Measurements from ENCODE around the gene LIN52. TPM values are rescaled to one million over a fixed set of nuclear protein-coding genes. Genes with fewer than 3 reads are reported as not detected.

Gene LIN52
- total and polyA plus RNA-seq, 2 of the 8 experiments (the other 6 are each of a cell fraction or from before 2014, with no cell fraction given), result 6.8 to 11.6 TPM

DNA sequence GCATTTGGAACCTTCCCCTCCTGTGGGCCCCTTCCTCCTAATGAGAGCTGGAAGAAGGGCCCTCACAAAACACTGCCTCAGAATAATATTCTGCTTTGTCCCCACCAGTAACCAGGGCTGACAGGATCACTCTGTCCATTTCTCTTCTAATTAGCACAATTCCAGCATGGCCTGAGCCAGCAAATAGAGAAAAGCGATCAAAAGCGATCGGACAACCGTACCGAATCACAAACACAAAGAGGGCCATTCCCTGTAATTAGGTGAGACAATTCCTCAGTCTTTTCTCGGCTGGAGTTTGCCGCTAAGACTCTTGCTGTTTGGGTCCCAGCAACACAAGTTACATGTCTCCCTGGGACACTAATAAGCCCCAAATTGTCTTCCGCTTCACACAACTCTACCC is 118.9 kb downstream of the LIN52 start (continued):
- TF ChIP-seq, protein P1, sequence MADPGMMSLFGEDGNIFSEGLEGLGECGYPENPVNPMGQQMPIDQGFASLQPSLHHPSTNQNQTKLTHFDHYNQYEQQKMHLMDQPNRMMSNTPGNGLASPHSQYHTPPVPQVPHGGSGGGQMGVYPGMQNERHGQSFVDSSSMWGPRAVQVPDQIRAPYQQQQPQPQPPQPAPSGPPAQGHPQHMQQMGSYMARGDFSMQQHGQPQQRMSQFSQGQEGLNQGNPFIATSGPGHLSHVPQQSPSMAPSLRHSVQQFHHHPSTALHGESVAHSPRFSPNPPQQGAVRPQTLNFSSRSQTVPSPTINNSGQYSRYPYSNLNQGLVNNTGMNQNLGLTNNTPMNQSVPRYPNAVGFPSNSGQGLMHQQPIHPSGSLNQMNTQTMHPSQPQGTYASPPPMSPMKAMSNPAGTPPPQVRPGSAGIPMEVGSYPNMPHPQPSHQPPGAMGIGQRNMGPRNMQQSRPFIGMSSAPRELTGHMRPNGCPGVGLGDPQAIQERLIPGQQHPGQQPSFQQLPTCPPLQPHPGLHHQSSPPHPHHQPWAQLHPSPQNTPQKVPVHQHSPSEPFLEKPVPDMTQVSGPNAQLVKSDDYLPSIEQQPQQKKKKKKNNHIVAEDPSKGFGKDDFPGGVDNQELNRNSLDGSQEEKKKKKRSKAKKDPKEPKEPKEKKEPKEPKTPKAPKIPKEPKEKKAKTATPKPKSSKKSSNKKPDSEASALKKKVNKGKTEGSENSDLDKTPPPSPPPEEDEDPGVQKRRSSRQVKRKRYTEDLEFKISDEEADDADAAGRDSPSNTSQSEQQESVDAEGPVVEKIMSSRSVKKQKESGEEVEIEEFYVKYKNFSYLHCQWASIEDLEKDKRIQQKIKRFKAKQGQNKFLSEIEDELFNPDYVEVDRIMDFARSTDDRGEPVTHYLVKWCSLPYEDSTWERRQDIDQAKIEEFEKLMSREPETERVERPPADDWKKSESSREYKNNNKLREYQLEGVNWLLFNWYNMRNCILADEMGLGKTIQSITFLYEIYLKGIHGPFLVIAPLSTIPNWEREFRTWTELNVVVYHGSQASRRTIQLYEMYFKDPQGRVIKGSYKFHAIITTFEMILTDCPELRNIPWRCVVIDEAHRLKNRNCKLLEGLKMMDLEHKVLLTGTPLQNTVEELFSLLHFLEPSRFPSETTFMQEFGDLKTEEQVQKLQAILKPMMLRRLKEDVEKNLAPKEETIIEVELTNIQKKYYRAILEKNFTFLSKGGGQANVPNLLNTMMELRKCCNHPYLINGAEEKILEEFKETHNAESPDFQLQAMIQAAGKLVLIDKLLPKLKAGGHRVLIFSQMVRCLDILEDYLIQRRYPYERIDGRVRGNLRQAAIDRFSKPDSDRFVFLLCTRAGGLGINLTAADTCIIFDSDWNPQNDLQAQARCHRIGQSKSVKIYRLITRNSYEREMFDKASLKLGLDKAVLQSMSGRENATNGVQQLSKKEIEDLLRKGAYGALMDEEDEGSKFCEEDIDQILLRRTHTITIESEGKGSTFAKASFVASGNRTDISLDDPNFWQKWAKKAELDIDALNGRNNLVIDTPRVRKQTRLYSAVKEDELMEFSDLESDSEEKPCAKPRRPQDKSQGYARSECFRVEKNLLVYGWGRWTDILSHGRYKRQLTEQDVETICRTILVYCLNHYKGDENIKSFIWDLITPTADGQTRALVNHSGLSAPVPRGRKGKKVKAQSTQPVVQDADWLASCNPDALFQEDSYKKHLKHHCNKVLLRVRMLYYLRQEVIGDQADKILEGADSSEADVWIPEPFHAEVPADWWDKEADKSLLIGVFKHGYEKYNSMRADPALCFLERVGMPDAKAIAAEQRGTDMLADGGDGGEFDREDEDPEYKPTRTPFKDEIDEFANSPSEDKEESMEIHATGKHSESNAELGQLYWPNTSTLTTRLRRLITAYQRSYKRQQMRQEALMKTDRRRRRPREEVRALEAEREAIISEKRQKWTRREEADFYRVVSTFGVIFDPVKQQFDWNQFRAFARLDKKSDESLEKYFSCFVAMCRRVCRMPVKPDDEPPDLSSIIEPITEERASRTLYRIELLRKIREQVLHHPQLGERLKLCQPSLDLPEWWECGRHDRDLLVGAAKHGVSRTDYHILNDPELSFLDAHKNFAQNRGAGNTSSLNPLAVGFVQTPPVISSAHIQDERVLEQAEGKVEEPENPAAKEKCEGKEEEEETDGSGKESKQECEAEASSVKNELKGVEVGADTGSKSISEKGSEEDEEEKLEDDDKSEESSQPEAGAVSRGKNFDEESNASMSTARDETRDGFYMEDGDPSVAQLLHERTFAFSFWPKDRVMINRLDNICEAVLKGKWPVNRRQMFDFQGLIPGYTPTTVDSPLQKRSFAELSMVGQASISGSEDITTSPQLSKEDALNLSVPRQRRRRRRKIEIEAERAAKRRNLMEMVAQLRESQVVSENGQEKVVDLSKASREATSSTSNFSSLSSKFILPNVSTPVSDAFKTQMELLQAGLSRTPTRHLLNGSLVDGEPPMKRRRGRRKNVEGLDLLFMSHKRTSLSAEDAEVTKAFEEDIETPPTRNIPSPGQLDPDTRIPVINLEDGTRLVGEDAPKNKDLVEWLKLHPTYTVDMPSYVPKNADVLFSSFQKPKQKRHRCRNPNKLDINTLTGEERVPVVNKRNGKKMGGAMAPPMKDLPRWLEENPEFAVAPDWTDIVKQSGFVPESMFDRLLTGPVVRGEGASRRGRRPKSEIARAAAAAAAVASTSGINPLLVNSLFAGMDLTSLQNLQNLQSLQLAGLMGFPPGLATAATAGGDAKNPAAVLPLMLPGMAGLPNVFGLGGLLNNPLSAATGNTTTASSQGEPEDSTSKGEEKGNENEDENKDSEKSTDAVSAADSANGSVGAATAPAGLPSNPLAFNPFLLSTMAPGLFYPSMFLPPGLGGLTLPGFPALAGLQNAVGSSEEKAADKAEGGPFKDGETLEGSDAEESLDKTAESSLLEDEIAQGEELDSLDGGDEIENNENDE (IDR thresholded peaks at IDR 0.05; ENCODE audit: insufficient replicate concordance, low read length), result no peak
- TF ChIP-seq SIRT6 (IDR thresholded peaks at IDR 0.05; ENCODE audit: low read length) (no peak), ASH2L (IDR thresholded peaks at IDR 0.05; ENCODE audit: low read length) (no peak)
- TF ChIP-seq, protein P2, sequence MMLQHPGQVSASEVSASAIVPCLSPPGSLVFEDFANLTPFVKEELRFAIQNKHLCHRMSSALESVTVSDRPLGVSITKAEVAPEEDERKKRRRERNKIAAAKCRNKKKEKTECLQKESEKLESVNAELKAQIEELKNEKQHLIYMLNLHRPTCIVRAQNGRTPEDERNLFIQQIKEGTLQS (IDR thresholded peaks at IDR 0.05; ENCODE audit: insufficient read depth, low read depth, low read length), result no peak

All from H1 (cell line).